Chondrocyte (in vitro differentiated cells): ENCODE measurements around the gene HIP1R. TPM values are rescaled to one million over a fixed set of nuclear protein-coding genes. Genes with fewer than 3 reads are reported as not detected.
A peak's percentile ranks its signal among the peaks of the same experiment; 100 is the strongest.

Experiments used
- DNase-seq: peaks from one replicate; pipeline ENCODE4 v3.0.0; 2021; ENCODE audit warnings: mixed read lengths, low spot score
- H3K27ac Mint-ChIP-seq: one replicate; pipeline ENCODE4 v1.8.0; 2021; ENCODE audit warnings: mild to moderate bottlenecking, moderate library complexity, mixed read lengths; ENCODE audit not compliant: unreplicated experiment
- H3K27me3 Mint-ChIP-seq: 2 replicates; pipeline ENCODE4 v1.8.0; 2021; ENCODE audit warnings: low read depth, mixed read lengths
- H3K36me3 Mint-ChIP-seq: 2 replicates; pipeline ENCODE4 v1.8.0; 2021; ENCODE audit warnings: low read depth, mixed read lengths
- H3K4me1 Mint-ChIP-seq: 2 replicates; pipeline ENCODE4 v1.8.0; 2021; ENCODE audit warnings: low read depth, mild to moderate bottlenecking, mixed read lengths
- H3K4me3 Mint-ChIP-seq: one replicate; pipeline ENCODE4 v1.8.0; 2021; ENCODE audit warnings: mild to moderate bottlenecking, moderate library complexity, mixed read lengths; ENCODE audit not compliant: unreplicated experiment
- H3K9me3 Mint-ChIP-seq: 2 replicates; pipeline ENCODE4 v1.8.0; 2021; ENCODE audit warnings: low read depth, mixed read lengths
- CTCF ChIP-seq: fragments of 200-600 bp; sonication (generic); IDR thresholded peaks from 2 replicates; pipeline ENCODE4 v1.5.0; 2021; ENCODE audit warnings: antibody characterized with exemption, mild to moderate bottlenecking, moderate library complexity
- total RNA-seq: library from RNA; stranded (reverse); gene quantifications from 3 replicates; pipeline ENCODE4 v1.2.1, GENCODE V29; 2021

Gene HIP1R
- total RNA-seq, 1 donor from 2014 or later, result 13.8 TPM

- Mint-ChIP-seq H3K4me1 (peaks cover 23% of the 10 kb centered on the region), H3K4me3 (no peak overlapping the region), H3K36me3 (no peaks in the 10 kb centered on the region), H3K27ac (no peak overlapping the region), H3K27me3 (no peaks in the 10 kb centered on the region), H3K9me3 (no peaks in the 10 kb centered on the region)
- TF ChIP-seq CTCF, result no peak
- DNase-seq, result peak; percentile 71
Observed at GRCh38 chr12:122843455-122843854, 8.2 kb downstream of the HIP1R start.

- no peaks in the 10 kb centered on the region for H3K36me3 Mint-ChIP-seq
- no peaks in the 10 kb centered on the region for H3K9me3 Mint-ChIP-seq
- H3K27me3 Mint-ChIP-seq, result no peaks in the 10 kb centered on the region
- DNase-seq, result peak; percentile 73
- peaks cover 23% of the 10 kb centered on the region for H3K4me1 Mint-ChIP-seq
- TF ChIP-seq CTCF, result no peak
- no peak overlapping the region for H3K4me3 Mint-ChIP-seq
- no peak overlapping the region for H3K27ac Mint-ChIP-seq
Observed at GRCh38 chr12:122844366-122844971, 9.2 kb downstream of the HIP1R start.

- H3K4me3 Mint-ChIP-seq, result no peak overlapping the region
- peak; percentile 86 for DNase-seq
- peak overlapping the region; percentile 59 for H3K27ac Mint-ChIP-seq
- peaks cover 2% of the 10 kb centered on the region for H3K36me3 Mint-ChIP-seq
- no peak for TF ChIP-seq CTCF
- no peaks in the 10 kb centered on the region for H3K9me3 Mint-ChIP-seq
- peaks cover 23% of the 10 kb centered on the region for H3K4me1 Mint-ChIP-seq
- H3K27me3 Mint-ChIP-seq, result no peaks in the 10 kb centered on the region
Observed at GRCh38 chr12:122845041-122845864, 10.0 kb downstream of the HIP1R start.

- Mint-ChIP-seq H3K9me3 (no peaks in the 10 kb centered on the region), H3K27ac (no peak overlapping the region), H3K36me3 (peaks cover 2% of the 10 kb centered on the region), H3K27me3 (no peaks in the 10 kb centered on the region), H3K4me3 (no peak overlapping the region), H3K4me1 (peaks cover 18% of the 10 kb centered on the region)
- DNase-seq, result no peak
- no peak for TF ChIP-seq CTCF
Observed at GRCh38 chr12:122845865-122846621, 10.8 kb downstream of the HIP1R start.
